ENCODE results near the gene SLC22A8. TPM values are rescaled to one million over a fixed set of nuclear protein-coding genes. Genes with fewer than 3 reads are reported as not detected.

The SLC22A8 gene
- total and polyA plus RNA-seq, 2 of the 4 experiments (the other 2 are of a cell fraction) = not detected

DNA sequence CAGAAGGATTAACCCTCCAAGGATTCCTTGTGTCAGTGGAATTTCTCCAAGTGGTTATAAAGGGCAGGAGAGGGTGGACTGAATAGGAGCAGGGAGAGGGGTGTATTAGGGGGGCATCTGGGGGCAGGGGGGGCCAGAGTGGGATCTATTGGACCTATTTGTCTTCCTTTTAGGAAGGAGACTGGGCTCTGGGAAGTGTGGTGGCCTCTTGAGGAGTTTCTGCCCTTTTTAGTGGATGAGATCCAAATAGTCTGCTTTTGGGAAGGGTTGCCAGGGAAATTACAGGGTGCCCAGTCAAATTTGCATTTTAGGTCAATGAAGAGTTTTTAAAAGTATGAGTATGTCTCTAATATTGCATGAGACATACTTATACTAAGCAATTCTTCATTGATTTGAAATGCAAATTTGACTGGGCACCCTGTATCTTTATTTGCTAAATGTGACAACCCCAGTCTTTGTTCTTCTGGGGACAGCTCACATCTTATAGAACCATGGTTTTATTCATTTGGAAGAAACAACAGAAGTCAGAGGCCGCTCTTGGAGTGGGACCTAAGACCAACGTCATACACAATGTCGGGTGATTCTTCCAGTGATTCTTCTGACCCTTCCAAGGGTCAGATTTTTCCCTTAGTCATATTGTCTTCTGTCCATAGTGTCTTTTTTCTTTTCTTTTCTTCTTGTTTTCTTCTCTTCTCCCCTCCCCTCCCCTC, 30.4 kb downstream of the SLC22A8 start:
- H3K4me1 ChIP-seq (ENCODE audit: control insufficient read depth, insufficient read depth, low read length) = no peaks in the 10 kb centered on the region
- no peak overlapping the region for H2BK15ac ChIP-seq (ENCODE audit: low read depth, low read length)
- H3K27ac ChIP-seq (ENCODE audit: insufficient read depth, low read length) = no peak overlapping the region
- no peak overlapping the region for H2BK20ac ChIP-seq (ENCODE audit: low read depth, low read length)
- no peak overlapping the region for H3K23ac ChIP-seq (ENCODE audit: low read depth, low read length)
- WGBS, 2 experiments (ENCODE audit: extremely low coverage in 2 of 2, insufficient read length in 1 of 2) = 50% methylated on average over 1 of the region's 3 CpGs; no CpG with 5 or more reads in 1 of the 2 experiments
- H3K27me3 ChIP-seq (ENCODE audit: control insufficient read depth, insufficient read depth, low read length) = peaks cover 4% of the 10 kb centered on the region
- no peak overlapping the region for H3K4me2 ChIP-seq (ENCODE audit: low read depth, low read length)
- no peak overlapping the region for H3K4ac ChIP-seq (ENCODE audit: low read depth, low read length)
- H4K20me1 ChIP-seq (ENCODE audit: insufficient read depth, low read length) = no peaks in the 10 kb centered on the region
- TF ChIP-seq FOS (IDR thresholded peaks at IDR 0.05; ENCODE audit: low read depth, low read length) (no peak), SMC3 (IDR thresholded peaks at IDR 0.05; ENCODE audit: low read depth, low read length) (no peak), MAZ (IDR thresholded peaks at IDR 0.05; ENCODE audit: borderline replicate concordance, low read depth, low read length) (no peak), NFE2L2 (IDR thresholded peaks at IDR 0.05; ENCODE audit: low read depth, low read length) (no peak), POLR2A (IDR thresholded peaks at IDR 0.05; ENCODE audit: low read depth, low read length) (no peak), MXI1 (IDR thresholded peaks at IDR 0.05; ENCODE audit: borderline replicate concordance, low read depth, low read length) (no peak), RFX5 (IDR thresholded peaks at IDR 0.05; ENCODE audit: low read depth, low read length) (no peak), MAFK (IDR thresholded peaks at IDR 0.05; ENCODE audit: low read depth, low read length) (no peak), CHD1 (IDR thresholded peaks at IDR 0.05; ENCODE audit: low read depth, low read length) (no peak)
- TF ChIP-seq, protein P1, sequence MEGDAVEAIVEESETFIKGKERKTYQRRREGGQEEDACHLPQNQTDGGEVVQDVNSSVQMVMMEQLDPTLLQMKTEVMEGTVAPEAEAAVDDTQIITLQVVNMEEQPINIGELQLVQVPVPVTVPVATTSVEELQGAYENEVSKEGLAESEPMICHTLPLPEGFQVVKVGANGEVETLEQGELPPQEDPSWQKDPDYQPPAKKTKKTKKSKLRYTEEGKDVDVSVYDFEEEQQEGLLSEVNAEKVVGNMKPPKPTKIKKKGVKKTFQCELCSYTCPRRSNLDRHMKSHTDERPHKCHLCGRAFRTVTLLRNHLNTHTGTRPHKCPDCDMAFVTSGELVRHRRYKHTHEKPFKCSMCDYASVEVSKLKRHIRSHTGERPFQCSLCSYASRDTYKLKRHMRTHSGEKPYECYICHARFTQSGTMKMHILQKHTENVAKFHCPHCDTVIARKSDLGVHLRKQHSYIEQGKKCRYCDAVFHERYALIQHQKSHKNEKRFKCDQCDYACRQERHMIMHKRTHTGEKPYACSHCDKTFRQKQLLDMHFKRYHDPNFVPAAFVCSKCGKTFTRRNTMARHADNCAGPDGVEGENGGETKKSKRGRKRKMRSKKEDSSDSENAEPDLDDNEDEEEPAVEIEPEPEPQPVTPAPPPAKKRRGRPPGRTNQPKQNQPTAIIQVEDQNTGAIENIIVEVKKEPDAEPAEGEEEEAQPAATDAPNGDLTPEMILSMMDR (conservative IDR thresholded peaks at IDR 0.05; ENCODE audit: low read depth, low read length) = no peak
- TF ChIP-seq, protein P2, sequence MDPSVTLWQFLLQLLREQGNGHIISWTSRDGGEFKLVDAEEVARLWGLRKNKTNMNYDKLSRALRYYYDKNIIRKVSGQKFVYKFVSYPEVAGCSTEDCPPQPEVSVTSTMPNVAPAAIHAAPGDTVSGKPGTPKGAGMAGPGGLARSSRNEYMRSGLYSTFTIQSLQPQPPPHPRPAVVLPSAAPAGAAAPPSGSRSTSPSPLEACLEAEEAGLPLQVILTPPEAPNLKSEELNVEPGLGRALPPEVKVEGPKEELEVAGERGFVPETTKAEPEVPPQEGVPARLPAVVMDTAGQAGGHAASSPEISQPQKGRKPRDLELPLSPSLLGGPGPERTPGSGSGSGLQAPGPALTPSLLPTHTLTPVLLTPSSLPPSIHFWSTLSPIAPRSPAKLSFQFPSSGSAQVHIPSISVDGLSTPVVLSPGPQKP (IDR thresholded peaks at IDR 0.05; ENCODE audit: borderline replicate concordance, low read depth, low read length) = no peak
- TF ChIP-seq, protein P3, sequence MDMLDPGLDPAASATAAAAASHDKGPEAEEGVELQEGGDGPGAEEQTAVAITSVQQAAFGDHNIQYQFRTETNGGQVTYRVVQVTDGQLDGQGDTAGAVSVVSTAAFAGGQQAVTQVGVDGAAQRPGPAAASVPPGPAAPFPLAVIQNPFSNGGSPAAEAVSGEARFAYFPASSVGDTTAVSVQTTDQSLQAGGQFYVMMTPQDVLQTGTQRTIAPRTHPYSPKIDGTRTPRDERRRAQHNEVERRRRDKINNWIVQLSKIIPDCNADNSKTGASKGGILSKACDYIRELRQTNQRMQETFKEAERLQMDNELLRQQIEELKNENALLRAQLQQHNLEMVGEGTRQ (IDR thresholded peaks at IDR 0.05; ENCODE audit: low read depth, low read length) = no peak
- ATAC-seq (ENCODE audit: low read depth) (no peak), DNase-seq (no peak)
- no peak overlapping the region for H4K5ac ChIP-seq (ENCODE audit: low read depth, low read length)
- intact Hi-C loops (cut with micrococcal nuclease) = no loop called here
- no peak overlapping the region for H3K56ac ChIP-seq (ENCODE audit: extremely low read depth, insufficient read depth, low read length)
- dilution Hi-C loops (cut with HindIII; ENCODE audit: low sequenced_read_pairs, unreplicated experiment) = no loop called here
- no TSS peak for BruUV-seq (replicated peaks)
- no peak overlapping the region for H3K14ac ChIP-seq (replicated peaks; ENCODE audit: low read depth, low read length)
- no peak overlapping the region for H3K4me3 ChIP-seq (ENCODE audit: insufficient read depth, low read depth, low read length)
- in situ Hi-C loops (cut with MboI; ENCODE audit: low sequenced_read_pairs) = no loop called here
- H3K18ac ChIP-seq (ENCODE audit: low read depth, low read length) = no peak overlapping the region
- no peak overlapping the region for H2BK120ac ChIP-seq (ENCODE audit: low read depth, low read length)
- no peaks in the 10 kb centered on the region for H3K9me1 ChIP-seq (ENCODE audit: insufficient read depth, low read length)
- H4K8ac ChIP-seq (ENCODE audit: low read depth in 2 of 2, low read length in 2 of 2) = no peak overlapping the region
- H4K91ac ChIP-seq (ENCODE audit: insufficient read depth, low read depth, low read length) = no peak overlapping the region
- no peak overlapping the region for H2BK5ac ChIP-seq (ENCODE audit: low read depth, low read length, poor library complexity, severe bottlenecking)
- H3K79me1 ChIP-seq (ENCODE audit: low read depth in 1 of 2, low read length in 2 of 2) = no peaks in the 10 kb centered on the region
- no peak overlapping the region for H2AK5ac ChIP-seq (ENCODE audit: low read depth, low read length)
- no peak overlapping the region for H3K9ac ChIP-seq (ENCODE audit: low read depth, low read length)
- CTCF ChIA-PET = interaction anchor here (0.7 kb wide), 1 partner anchor 10 kb away, joined by 3 read pairs; no protein-coding TSS in a partner anchor
- POLR2A ChIA-PET (ENCODE audit: unreplicated experiment) = no interaction called here
- no peak overlapping the region for H2AK9ac ChIP-seq (replicated peaks; ENCODE audit: low read depth, low read length, poor library complexity)
- no peak overlapping the region for H2AFZ ChIP-seq (replicated peaks; ENCODE audit: low read length, poor library complexity)
- no peaks in the 10 kb centered on the region for H3K9me3 ChIP-seq (ENCODE audit: control insufficient read depth, insufficient read depth, low read length)
- no peaks in the 10 kb centered on the region for H3K36me3 ChIP-seq (ENCODE audit: control insufficient read depth, insufficient read depth, low read length)

Data from IMR-90 (cell line).